NCI-H82 treated with DMSO at 0.1 percent for 48 hours (cell line): ENCODE results near the gene ATP5ME.
A peak's percentile ranks its signal among the peaks of the same experiment; 100 is the strongest.
"Not testable (repeated sequence)": the region's sequence is repeated elsewhere in the genome, so short reads cannot be mapped to it uniquely, and the experiment has no call there.

Experiments
- DNase-seq: peaks from one replicate; lab custom pipeline; 2025; ENCODE audit not compliant: unreplicated experiment; lab: John Stamatoyannopoulos, UW

ATP5ME gene

DNA sequence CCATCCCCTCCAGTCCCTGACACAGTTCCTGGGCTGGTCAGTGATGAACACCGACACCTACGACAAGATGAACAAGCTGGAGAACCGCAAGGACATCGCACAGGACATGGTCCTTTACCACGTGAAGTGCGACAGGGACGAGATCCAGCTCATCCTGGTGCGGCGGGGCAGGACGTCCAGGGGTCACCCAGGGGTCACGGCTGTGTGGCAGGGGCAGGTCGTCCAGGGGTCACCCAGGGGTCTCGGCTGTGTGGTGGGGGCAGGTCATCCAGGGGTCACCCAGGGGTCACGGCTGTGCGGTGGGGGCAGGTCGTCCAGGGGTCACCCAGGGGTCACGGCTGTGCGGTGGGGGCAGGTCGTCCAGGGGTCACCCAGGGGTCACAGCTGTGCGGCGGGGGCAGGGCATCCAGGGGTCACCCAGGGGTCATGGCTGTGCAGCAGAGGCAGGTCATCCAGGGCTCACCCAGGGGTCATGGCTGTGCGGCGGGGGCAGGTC is 16.7 kb downstream of the ATP5ME start:
- DNase-seq = no peak

DNA sequence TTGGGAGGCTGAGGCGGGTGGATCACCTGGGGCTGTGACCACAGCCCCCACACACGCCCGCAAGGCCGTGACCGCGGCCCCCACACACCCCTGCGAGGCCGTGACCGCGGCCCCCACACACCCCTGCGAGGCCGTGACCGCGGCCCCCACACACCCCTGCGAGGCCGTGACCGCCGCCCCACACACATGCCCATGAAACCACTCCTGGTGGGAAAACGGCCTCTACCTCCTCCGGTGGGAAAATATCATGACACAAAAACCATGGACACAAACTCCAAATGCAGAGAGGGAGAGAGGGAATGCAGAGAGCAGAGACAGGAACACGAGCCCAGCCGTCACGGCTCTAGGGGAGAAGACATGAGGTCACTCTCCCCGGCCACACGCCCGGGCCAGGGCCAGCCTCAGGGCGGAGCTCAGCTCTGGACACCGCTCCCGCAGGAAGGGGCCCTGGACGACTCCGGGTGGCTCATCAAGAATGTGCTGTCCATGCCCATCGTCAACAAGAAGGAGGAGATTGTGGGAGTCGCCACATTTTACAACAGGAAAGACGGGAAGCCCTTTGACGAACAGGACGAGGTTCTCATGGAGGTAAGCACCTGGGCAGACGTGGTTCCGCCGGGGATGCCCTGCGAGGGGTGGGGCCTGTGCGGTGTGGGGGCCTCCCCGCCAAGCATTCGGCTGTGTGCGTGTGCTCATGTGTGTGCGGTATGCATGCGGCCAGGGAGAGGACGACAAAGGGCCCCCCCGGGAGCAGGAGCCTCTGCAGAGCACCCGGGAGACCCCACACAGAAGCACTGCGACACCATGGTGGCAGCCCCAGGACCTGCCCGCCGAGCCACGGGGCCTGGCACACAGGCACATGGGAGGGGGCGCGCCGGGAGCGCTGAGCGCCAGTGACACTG is 17.4 kb downstream of the ATP5ME start:
- no peak for DNase-seq

DNA sequence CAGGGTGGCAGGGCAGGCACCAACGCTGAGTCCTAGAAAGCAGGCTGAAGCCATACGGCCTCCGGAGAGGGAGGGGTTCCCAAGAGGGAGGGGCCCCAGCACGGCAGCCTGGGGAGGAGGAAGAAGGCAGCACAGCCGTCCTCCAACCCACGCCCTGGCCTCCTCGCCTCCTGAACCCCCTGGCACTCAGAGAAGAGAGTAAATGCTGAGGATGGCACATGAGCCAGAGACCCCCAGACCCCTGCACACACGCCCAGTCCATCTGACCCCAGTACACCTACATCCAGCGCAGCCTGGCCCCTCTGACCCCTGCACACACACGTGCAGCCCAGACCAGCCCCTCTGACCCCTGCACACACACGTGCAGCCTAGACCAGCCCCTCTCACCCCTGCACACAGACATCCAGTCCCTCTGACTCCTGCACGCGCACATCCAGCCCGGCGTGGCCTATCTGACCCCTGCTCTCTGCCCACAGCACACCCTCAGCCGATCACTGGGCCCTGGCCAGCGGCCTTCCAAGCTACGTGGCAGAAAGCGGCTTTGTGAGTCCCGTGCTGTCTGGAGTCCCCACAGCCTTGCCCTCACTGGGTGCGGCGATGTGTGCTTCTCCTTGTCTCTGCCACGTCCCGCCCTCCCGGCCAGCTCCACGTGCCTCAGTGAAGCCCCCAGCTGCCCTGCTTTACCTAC is 18.5 kb downstream of the ATP5ME start:
- no peak for DNase-seq

DNA sequence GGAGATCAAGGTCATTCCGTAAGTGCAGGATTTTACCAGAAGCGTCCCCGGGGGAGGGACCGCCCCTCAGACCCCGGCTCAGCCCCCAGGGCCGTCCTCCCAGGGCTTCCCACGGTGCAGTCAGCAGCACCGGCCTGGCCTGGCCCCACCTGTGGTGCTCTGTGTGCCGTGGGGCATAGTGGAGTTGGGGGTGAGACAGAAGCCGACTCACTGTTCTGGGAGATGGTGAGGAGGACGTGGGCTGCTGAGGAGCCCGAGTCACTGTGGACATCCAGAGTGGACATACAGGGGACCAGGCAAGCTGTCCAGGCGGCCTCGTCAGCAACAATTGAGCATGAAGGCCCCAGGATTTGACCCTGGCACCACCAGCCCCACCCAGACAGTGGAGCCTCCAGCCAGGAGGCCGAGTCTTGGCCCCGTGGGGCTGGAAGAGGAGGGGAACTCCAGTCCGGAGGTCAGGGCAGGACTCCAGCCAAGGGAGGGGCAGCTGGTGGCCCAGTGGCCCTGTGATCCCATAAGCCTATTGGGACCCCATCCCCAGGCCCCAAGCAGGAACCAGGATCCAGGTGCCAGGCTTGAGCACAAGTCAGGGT is 19.1 kb downstream of the ATP5ME start:
- no peak for DNase-seq

DNA sequence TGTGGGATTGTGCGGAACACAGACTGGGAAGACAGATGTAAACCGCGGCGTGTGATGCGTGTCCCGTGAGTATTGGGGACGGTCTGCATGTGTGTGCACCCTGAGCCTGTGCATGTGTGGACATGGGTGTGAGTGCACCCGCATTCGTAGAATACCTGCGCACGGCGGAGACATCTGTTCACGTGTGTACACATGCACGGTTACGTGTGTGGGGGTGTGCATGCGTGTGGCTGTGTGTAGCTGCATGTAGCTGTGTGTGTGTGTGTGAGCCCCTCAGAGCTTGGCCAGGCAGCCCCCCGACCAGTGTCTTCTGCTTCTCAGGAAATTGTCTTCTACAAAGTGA is 19.6 kb downstream of the ATP5ME start:
- DNase-seq = no peak

DNA sequence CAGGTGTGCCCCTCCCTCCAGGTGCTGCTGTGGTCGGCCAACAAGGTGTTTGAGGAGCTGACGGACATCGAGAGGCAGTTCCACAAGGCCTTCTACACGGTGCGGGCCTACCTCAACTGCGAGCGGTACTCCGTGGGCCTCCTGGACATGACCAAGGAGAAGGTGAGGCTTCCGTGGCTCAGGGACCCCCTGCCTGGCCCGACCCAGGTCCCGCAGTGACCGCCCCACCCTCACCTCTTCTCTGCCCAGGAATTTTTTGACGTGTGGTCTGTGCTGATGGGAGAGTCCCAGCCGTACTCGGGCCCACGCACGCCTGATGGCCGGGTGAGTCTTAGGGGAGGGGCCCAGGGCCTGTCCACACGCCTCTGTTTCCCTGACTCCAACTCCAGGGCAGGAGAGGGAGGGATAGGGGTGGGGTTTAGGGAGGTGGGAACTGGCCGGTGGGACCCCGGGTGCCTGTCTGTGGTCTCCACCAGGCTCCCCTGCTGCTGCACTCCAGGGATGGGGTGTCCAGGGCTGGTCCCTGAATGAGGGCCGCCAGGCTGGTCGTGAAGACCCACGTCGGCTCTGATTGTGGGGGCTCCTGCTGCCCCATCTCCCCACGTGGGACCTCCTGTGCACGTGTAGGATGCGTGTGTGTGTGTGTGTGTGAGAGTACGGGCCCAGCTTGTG is 20.1 kb downstream of the ATP5ME start:
- DNase-seq = no peak

DNA sequence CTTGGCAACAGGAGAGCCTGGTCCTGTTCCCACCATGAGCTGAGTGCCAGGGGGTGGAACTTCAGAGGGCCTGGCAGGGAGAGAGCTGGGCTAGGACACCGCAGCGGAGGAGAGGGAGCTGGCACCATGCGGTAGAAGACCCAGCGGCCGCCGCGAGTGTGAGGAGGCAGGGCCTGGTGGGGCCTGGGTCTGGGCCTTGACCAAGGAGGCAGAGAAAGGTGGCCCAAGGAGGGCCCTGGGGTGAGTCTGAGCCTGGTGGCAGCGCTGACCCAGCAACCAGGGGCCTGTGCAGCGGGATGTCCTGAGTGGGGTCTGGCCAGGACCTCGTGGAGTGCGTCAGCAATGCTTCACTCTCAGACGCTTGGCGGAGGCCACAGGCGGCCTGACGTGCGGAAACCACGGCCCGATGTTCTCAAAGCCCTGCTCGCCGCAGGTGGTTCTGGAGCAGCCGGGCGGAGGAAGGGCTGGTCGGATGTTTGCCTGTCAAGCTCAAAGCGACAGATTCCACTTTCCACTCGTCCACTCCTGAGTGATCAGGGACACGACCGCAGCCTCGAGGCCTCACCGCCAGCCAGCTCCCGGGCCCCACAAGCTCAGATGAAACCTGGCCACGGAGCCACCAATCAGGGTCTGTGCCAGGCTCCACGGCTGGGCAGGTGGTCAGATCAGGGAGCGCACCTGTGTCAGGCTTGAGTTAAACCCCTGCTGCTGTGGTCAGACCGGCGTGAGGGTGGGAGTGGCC is 20.8 kb downstream of the ATP5ME start:
- DNase-seq = no peak

DNA sequence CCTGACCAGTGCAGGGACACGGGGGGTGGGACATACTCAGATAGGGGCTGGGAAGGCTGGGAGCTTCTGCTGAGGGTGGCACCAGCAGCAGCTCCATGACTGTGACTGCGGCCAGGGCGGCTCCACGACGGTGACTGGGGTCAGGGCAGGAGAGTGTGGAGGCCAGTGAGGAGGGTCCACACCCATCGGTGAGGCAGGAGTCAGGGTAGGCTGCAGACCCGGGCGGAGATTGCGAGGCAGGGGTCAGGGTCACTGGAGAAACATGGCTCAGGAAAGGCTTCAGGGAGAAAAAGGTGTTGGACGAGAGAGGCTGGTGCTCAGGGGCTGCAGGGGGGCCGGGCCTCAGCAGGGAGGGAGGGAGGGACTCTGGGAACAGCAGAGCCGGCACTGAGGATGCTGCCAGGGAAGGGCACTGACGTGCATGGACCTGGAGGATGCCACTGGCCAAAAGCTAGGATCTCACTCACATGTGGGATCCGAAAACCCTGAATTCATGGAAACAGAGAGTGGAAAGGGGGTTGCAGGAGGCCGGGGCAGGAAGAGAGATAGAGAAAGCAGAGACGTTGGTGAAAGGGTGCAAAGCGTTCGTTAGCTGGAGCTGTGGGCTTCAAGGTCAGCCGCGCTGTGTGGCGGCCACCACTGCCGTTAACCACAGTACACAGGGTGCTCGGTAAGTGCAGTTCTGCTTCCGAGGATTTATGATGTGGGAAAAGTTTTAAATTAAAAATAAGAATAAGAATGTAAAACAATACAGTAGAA is 22.0 kb downstream of the ATP5ME start:
- no peak for DNase-seq

DNA sequence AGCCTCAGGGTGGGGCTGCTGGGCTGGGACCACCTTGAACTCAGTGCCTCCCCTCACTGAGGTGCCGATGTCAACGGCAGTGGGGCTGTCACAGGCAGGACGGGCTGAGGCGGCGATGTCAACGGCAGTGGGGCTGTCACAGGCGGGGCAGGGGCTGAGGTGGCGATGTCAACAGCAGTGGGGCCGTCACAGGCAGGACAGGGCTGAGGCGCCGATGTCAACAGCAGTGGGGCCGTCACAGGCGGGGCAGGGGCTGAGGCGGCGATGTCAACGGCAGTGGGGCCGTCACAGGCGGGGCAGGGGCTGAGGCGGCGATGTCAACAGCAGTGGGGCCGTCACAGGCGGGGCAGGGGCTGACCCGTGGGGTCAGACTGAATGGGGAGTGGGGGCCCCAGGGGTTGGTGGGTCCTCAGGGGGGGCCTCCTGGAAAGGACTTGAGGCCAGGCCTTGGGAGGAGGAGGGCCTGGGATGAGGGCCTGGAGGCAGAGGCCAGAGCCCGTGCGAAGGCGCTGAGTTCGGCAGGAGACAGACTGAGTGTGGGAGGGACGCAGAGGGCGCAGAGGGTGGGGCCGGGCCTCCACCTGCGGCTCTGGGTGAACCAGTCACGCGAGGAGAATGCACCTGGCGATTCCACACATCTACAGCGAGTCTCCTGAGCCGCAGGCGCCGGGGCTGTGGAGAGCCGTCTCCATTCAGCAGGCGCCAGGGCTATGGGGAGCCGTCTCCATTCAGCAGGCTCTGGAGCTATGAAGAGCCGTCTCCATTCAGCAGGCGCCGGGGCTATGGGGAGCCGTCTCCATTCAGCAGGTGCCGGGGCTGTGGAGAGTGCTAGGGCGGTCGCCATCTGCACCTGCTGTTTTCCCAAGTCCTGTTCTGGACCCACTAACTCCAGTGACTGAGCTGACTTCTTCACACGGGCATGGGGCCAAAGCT is 22.9 kb downstream of the ATP5ME start:
- no peak for DNase-seq

DNA sequence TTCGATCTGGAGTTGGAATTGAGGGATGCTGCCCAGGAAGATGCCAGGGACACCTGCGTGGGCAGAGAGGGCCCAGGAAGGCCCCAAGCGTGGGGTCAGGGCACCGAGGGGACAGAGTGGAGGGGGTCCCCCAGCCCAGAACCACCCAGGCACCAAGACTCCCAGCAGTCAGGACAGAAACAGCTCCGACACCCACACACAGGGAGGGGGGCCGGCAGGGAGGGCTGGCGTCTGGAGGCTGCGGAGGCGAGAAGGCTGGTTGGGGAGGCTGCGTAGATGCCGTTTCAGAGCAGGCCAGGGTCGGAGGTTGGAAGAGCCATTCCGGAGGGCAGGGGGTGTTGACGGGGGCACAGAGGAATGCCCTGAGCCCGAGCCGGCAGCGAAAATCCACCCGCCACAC is 23.6 kb downstream of the ATP5ME start:
- DNase-seq = no peak

DNA sequence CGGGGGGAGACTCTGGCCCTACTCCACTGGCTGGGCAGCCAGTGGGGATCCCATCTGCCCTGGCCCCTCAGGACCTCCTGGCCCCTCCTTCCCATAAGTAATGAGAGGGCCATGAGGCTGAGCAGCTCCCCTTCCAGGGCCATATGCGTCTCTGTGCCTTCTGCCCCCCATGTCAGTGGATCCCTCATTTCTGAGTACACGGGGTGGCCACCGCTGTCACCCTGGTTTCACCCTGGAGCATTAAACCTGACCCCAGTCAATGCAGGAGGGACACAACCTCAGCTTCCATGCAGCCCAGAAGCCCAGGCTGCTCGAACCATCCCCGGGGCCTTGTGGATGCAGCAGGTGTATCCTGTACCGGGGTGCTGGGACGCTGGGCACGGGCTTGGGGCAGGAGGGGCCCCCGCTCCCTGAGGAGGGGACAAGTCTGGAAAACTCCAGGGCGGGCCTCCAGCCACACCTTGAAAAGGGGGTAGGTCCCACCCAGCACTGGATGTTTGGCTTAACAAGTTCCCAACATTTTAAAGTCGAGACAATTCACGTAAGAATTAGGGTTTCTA is 24.2 kb downstream of the ATP5ME start:
- no peak for DNase-seq

DNA sequence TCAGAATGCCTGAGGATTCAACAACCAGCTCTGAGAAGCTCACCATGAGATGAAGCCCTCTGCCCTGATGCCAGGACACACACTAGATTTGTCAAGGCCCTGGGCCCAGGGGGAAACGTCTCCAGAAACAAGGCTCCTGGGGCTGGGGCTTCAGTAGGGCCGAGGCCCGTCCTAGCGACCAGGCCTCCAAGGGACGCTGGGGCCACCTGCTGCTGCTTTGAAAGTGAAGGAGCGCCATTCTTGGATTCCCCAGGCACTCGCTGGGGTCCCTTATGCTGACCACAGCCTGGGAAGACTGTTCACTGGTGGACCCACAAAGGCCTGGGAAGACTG is 24.8 kb downstream of the ATP5ME start:
- no peak for DNase-seq

DNA sequence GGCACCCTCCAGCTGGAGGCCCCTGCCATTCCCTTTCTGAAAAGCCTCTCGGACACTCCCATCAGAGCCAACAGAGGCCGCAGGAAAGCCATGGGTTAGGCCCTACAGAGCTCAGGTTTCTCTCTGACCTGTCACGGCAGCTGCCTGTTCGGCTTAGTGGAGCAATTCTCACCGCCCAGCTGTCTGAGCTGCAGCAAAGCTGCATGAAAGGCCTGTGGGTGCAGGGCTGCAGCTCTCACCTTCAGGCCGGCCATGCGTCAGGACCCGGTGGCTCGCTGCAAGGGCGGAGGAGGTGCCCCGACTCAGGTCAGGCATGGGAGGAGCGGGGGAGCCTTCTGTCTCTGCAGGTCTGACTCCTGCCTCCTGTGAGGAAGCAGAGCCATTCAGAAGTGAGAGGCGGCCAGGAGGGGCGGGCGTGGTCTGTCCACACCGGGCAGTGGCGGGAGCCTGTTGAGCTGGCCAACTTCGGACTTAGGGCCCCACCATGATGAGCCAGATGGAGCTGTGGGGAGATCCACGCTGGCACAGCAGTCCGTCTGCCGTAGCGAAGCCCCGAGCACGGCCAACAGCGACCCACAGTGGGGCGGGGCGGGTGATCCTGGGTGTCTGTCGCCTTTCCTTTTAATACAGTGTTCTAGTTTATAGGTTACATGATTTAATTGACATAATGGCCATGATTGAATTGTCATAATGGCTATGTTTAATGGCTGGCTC is 25.3 kb downstream of the ATP5ME start:
- DNase-seq = peak; percentile 27

DNA sequence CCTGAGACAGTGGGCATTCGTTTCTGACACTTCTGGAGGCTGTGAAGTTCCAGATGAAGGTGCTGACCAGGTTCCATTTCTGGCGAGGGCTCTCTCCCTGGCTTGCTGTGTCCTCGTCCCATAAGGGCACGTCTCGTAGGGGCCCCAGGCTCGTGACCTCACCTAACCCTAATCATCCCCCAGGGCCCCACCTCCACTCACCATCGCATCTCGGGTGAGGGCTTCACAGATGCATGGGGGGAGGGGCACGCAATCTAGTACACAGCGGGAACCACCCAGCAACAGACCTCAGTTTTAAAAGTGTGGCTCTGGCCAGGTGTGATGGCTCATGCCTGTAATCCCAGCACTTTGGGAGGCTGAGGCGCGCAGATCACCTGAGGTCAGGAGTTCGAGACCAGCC is 26.6 kb downstream of the ATP5ME start:
- DNase-seq = no peak

DNA sequence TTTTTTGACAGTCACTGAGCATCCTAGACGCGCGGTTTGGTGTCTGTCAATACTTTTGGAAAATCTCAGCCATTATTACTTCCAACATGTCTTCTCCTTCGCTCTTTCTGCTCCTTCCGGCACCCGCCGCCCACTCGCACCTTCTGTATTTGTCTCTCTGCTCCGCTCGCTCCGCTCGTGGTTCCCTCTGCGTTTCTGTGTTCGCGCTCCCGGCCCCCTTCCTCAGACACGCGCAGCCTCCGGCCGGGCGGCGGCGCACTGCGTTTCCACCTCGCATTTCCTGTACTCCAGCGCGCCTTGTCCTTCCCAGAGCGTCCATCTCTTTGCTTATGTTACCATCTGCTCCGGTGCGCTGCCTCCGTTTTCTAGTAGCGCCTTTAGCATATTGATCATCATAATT is 27.6 kb downstream of the ATP5ME start:
- DNase-seq = no peak

DNA sequence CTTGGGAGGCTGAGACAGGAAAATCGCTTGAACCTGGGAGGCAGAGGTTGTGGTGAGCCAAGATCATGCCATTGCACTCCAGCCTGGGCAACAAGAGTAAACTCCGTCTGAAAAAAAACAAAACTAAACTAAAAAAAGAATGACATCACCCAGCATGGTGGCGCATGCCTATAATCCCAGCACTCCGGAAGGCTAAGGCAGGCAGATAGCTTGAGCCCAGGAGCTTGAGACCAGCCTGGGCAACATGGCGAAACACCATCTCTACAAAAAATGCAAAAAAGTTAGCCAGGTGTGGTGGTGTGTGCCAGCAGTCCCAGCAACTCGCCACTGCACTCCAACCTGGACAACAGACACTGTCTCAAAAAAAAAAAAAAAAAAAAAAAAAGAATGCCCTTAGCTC is 31.7 kb downstream of the ATP5ME start:
- not testable (repeated sequence) for DNase-seq

DNA sequence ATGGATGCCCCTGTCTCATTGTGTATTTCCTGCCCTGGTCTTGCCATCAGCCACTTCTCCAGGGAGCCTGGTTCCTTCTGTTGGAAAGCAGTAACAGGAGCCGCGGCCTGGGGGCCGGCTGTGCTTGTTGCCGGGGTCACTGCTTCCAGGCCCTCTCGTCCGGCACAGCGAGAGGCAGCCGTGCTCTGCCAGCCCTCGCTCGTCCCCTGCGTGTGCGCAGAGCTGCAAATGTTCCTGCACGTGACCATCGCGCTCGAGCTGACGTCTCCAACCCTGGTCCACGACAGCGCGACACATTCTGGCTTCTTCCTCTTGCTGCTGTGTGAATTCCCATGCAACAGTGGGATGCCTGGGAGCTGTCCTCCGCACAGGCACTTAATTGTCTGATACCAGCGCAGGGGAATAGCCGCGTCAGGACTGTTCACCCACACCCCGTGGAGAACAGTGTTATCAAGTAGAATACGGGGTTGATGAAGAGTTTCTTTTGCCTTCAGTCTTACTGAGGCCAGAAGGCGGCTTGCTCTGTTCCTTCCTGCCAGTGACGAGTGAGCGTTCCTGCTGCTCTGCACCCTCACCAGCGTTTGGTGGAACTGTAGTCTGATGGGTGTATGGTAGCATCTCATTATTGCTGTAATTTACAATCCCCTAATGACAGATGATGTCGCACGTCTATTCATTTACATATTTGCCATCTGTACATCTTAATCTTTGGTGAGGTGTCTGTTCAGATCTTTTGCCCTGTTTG is 36.4 kb downstream of the ATP5ME start:
- DNase-seq = no peak
